ENCODE results near the gene PROK2. TPM values are rescaled to one million over a fixed set of nuclear protein-coding genes. Genes with fewer than 3 reads are reported as not detected.

Gene PROK2
- total RNA-seq (10 to 100 TPM; 17.6 to 78.5 (median 37.1) TPM), polyA plus RNA-seq (1 to 10 TPM; 1.7 to 9.1 (median 4.7) TPM)
- long read RNA-seq, donor 1 = 0 reads
- long read RNA-seq, donor 2 = 0 reads

GRCh38 chr3:71784914-71785531 lies at the start of gene PROK2:
Gene PROK2 (minus strand): TSS chr3:71785148. CDS start chr3:71785052, 96 bp downstream.
- 1 to 6% (median 1%) methylated on average over 18 to 89 of the region's 89 CpGs for WGBS, 5 donors
- Histone ChIP-seq H3K27me3 (replicated peaks in 1 of 7) (peaks cover 0 to 74% (median 57%) of the 10 kb centered on the region in 7 donors), H3K4me3 (peak within 1 kb of the TSS; percentile 11 to 69 (median 40))

GRCh38 chr3:71831599-71831998 lies 46.7 kb upstream of the PROK2 start:
- intact Hi-C loops (cut with DNase I; ENCODE audit: low total_unique reads) = no loop called here
- Histone ChIP-seq H3K27ac (no peak overlapping the region), H3K4me3 (no peak overlapping the region), H3K4me1 (no peaks in the 10 kb centered on the region), H3K9me3 (no peaks in the 10 kb centered on the region), H3K36me3 (no peaks in the 10 kb centered on the region), H3K27me3 (replicated peaks in 1 of 7) (no peaks in the 10 kb centered on the region)
- TF ChIP-seq POLR2AphosphoS5 (IDR thresholded peaks at IDR 0.05) (no peak), CTCF (IDR thresholded peaks at IDR 0.05 in 8 of 11, conservative IDR thresholded peaks at IDR 0.05 in 3 of 11) (no peak), POLR2A (IDR thresholded peaks at IDR 0.05) (no peak)
- no peak for DNase-seq
- WGBS, 5 donors = 53 to 72% (median 60%) methylated on average over 2 of the region's 2 CpGs

More at GRCh38 chr3:71784914-71785531, at the start of gene PROK2:
- Histone ChIP-seq H3K36me3 (no peaks in the 10 kb centered on the region), H3K9me3 (no peaks in the 10 kb centered on the region), H3K27ac (peak within 1 kb of the TSS in 7 of 8 donors; percentile 61 to 88 (median 84)), H3K4me1 (peaks cover 10 to 41% (median 19%) of the 10 kb centered on the region in 6 donors)
- intact Hi-C loops (cut with DNase I; ENCODE audit: low total_unique reads) = no loop called here
- TF ChIP-seq POLR2A (IDR thresholded peaks at IDR 0.05) (no peak), POLR2AphosphoS5 (IDR thresholded peaks at IDR 0.05) (peak in 1 of 3 donors; percentile 41)
- DNase-seq = peak; percentile 85

- Histone ChIP-seq H3K4me3 (no peak overlapping the region), H3K4me1 (no peaks in the 10 kb centered on the region), H3K27ac (no peak overlapping the region), H3K27me3 (replicated peaks in 1 of 7) (no peaks in the 10 kb centered on the region), H3K36me3 (no peaks in the 10 kb centered on the region), H3K9me3 (no peaks in the 10 kb centered on the region)
- intact Hi-C loops (cut with DNase I; ENCODE audit: low total_unique reads) = no loop called here
- DNase-seq = no peak
- WGBS, 5 donors = 74 to 98% (median 90%) methylated on average over 5 of the region's 5 CpGs
- TF ChIP-seq POLR2AphosphoS5 (IDR thresholded peaks at IDR 0.05) = no peak
- TF ChIP-seq CTCF (IDR thresholded peaks at IDR 0.05 in 8 of 11, conservative IDR thresholded peaks at IDR 0.05 in 3 of 11) = no peak
- no peak for TF ChIP-seq POLR2A (IDR thresholded peaks at IDR 0.05)
Measured at GRCh38 chr3:71825551-71826283, 40.8 kb upstream of the PROK2 start.

GRCh38 chr3:71821116-71821515 lies 36.2 kb upstream of the PROK2 start:
- Histone ChIP-seq H3K4me3 (no peak overlapping the region), H3K4me1 (no peaks in the 10 kb centered on the region), H3K27ac (no peak overlapping the region), H3K36me3 (no peaks in the 10 kb centered on the region), H3K27me3 (replicated peaks in 1 of 7) (no peaks in the 10 kb centered on the region), H3K9me3 (no peaks in the 10 kb centered on the region)
- intact Hi-C loops (cut with DNase I; ENCODE audit: low total_unique reads) = no loop called here
- WGBS, 5 donors = 66 to 92% (median 84%) methylated on average over 3 of the region's 3 CpGs
- no peak for TF ChIP-seq CTCF (IDR thresholded peaks at IDR 0.05 in 8 of 11, conservative IDR thresholded peaks at IDR 0.05 in 3 of 11)
- TF ChIP-seq POLR2A (IDR thresholded peaks at IDR 0.05) = no peak
- TF ChIP-seq POLR2AphosphoS5 (IDR thresholded peaks at IDR 0.05) = no peak
- DNase-seq = no peak

All from spleen (tissue), 13 donors.